Fibroblast of skin of back (primary cell): ENCODE results near the gene EPB41L3.
A peak's percentile ranks its signal among the peaks of the same experiment; 100 is the strongest.
"Not testable (repeated sequence)": the region's sequence is repeated elsewhere in the genome, so short reads cannot be mapped to it uniquely, and the experiment has no call there.

Experiments used
- DNase-seq: peaks from one replicate; pipeline ENCODE4 v3.0.0-alpha.2; 2013

EPB41L3 gene

GRCh38 chr18:5490753-5491480, 52.9 kb downstream of the EPB41L3 start:
- no peak for DNase-seq

- no peak for DNase-seq
These were observed 55.0 kb downstream of the EPB41L3 start for GRCh38 chr18:5488844-5489243.

- DNase-seq = not testable (repeated sequence)
These were observed 55.8 kb downstream of the EPB41L3 start for GRCh38 chr18:5488044-5488443.

- DNase-seq = no peak
These were observed 59.3 kb downstream of the EPB41L3 start for GRCh38 chr18:5484526-5484925.

- no peak for DNase-seq
These were observed 62.2 kb downstream of the EPB41L3 start for GRCh38 chr18:5481621-5482020.

GRCh38 chr18:5478261-5478660, 65.5 kb downstream of the EPB41L3 start:
- DNase-seq = no peak

- peak; percentile 43 for DNase-seq
These were observed 66.6 kb downstream of the EPB41L3 start for GRCh38 chr18:5476961-5477800.

GRCh38 chr18:5475267-5475666, 68.5 kb downstream of the EPB41L3 start:
- no peak for DNase-seq

GRCh38 chr18:5469340-5469739, 74.5 kb downstream of the EPB41L3 start:
- no peak for DNase-seq

- no peak for DNase-seq
These were observed 75.4 kb downstream of the EPB41L3 start for GRCh38 chr18:5468394-5468793.

GRCh38 chr18:5467671-5468070, 76.1 kb downstream of the EPB41L3 start:
- DNase-seq = no peak

GRCh38 chr18:5466256-5466655, 77.5 kb downstream of the EPB41L3 start:
- peak; percentile 9 for DNase-seq

GRCh38 chr18:5464251-5464650, 79.5 kb downstream of the EPB41L3 start:
- DNase-seq = no peak

- no peak for DNase-seq
These were observed 80.0 kb downstream of the EPB41L3 start for GRCh38 chr18:5463831-5464230.

GRCh38 chr18:5463390-5463789, 80.4 kb downstream of the EPB41L3 start:
- peak; percentile 46 for DNase-seq

GRCh38 chr18:5462227-5462626, 81.6 kb downstream of the EPB41L3 start:
- no peak for DNase-seq

- DNase-seq = peak; percentile 48
These were observed 82.8 kb downstream of the EPB41L3 start for GRCh38 chr18:5461041-5461440.

- DNase-seq = no peak
These were observed 86.3 kb downstream of the EPB41L3 start for GRCh38 chr18:5457462-5457957.

- peak; percentile 31 for DNase-seq
These were observed 87.0 kb downstream of the EPB41L3 start for GRCh38 chr18:5456577-5457461.

GRCh38 chr18:5455674-5456073, 88.1 kb downstream of the EPB41L3 start:
- peak; percentile 65 for DNase-seq

- DNase-seq = no peak
These were observed 90.8 kb downstream of the EPB41L3 start for GRCh38 chr18:5452943-5453443.

- DNase-seq = no peak
These were observed 91.9 kb downstream of the EPB41L3 start for GRCh38 chr18:5451871-5452270.
